CD4-positive, alpha-beta memory T cell (primary cell): ENCODE measurements around the gene MRPS18A. TPM values are rescaled to one million over a fixed set of nuclear protein-coding genes. Genes with fewer than 3 reads are reported as not detected.

ENCODE experiments used
- CTCF ChIA-PET: fragments of 350-600 bp; sonication (Branson Sonifier 250); formaldehyde crosslinking; loops from one replicate; lab custom pipeline; 2021; ENCODE audit warnings: inconsistent platforms; ENCODE audit not compliant: partially characterized antibody; lab: Charles Lee
- POLR2A ChIA-PET: fragments of 350-600 bp; sonication (Branson Sonifier 250); formaldehyde crosslinking; loops from one replicate; lab custom pipeline; 2021; ENCODE audit not compliant: partially characterized antibody; lab: Charles Lee
- DNase-seq, 5 donors: peaks; one replicate each; pipeline versions ENCODE4 v3.0.0 to v3.0.0-alpha.2; 2020 to 2022; ENCODE audit warnings: mixed read lengths in 1 of 5
- H3K27ac ChIP-seq: one replicate; pipeline ENCODE4 v1.7.0; 2013; ENCODE audit warnings: low read depth, low read length
- H3K27me3 ChIP-seq: 2 replicates; pipeline ENCODE4 v1.7.0; 2013; ENCODE audit warnings: mild to moderate bottlenecking, low read length, moderate library complexity; ENCODE audit not compliant: insufficient read depth
- H3K36me3 ChIP-seq: 2 replicates; pipeline ENCODE4 v1.7.0; 2013; ENCODE audit warnings: mild to moderate bottlenecking, low read length, moderate library complexity; ENCODE audit not compliant: insufficient read depth
- H3K4me1 ChIP-seq: 2 replicates; pipeline ENCODE4 v1.7.0; 2013; ENCODE audit warnings: mild to moderate bottlenecking, low read length, moderate library complexity; ENCODE audit not compliant: insufficient read depth
- H3K4me3 ChIP-seq, 2 donors: one replicate each; pipeline ENCODE4 v1.7.0; 2013; ENCODE audit warnings: low read length in 2 of 2, mild to moderate bottlenecking in 1 of 2
- H3K9me3 ChIP-seq, 2 donors: one replicate each; pipeline ENCODE4 v1.7.0; 2013; ENCODE audit warnings: low read length in 2 of 2, control low read depth in 1 of 2; ENCODE audit not compliant: control insufficient read depth in 1 of 2
- H3K27ac Mint-ChIP-seq, 7 donors: one replicate each; pipeline ENCODE4 v1.8.0; 2020 to 2021; ENCODE audit warnings: mixed read lengths in 7 of 7, mild to moderate bottlenecking in 6 of 7, inconsistent platforms in 3 of 7, moderate library complexity in 3 of 7
- H3K27me3 Mint-ChIP-seq, 2 donors: one replicate each; pipeline ENCODE4 v1.8.0; 2020 to 2021; ENCODE audit warnings: mixed read lengths in 2 of 2
- H3K36me3 Mint-ChIP-seq, 2 donors: one replicate each; pipeline ENCODE4 v1.8.0; 2020 to 2021; ENCODE audit warnings: mixed read lengths in 2 of 2, inconsistent platforms in 1 of 2, mild to moderate bottlenecking in 1 of 2
- H3K4me1 Mint-ChIP-seq, 4 donors: one replicate each; pipeline ENCODE4 v1.8.0; 2020 to 2021; ENCODE audit warnings: mixed read lengths in 4 of 4, mild to moderate bottlenecking in 1 of 4
- H3K4me3 Mint-ChIP-seq, 8 donors: one replicate each; pipeline ENCODE4 v1.8.0; 2020 to 2021; ENCODE audit warnings: mixed read lengths in 8 of 8, mild to moderate bottlenecking in 7 of 8, moderate library complexity in 6 of 8, inconsistent platforms in 3 of 8
- H3K9me3 Mint-ChIP-seq, 8 donors: one replicate each; pipeline ENCODE4 v1.8.0; 2020 to 2021; ENCODE audit warnings: mixed read lengths in 8 of 8, mild to moderate bottlenecking in 5 of 8, inconsistent platforms in 3 of 8, moderate library complexity in 1 of 8
- intact Hi-C: fragments of 100-400 bp; cut with micrococcal nuclease; formaldehyde crosslinking; loops from one replicate; pipeline ENCODE4 v1.15.1; 2023
- polyA plus RNA-seq, 2 donors: library from polyadenylated mRNA; unstranded; fragments of 300-500 nt; fragmentation: Illumina TruSeq; gene quantifications; one replicate each; pipeline ENCODE4 v1.2.3, GENCODE V29; 2021
- total RNA-seq, 2 experiments: library from RNA; stranded (reverse); gene quantifications; one replicate each; pipeline ENCODE4 v1.2.3, GENCODE V29; 2021

MRPS18A gene
- total and polyA plus RNA-seq, 4 experiments from 2014 or later, result 31.3 to 86.1 (median 47.5) TPM

DNA sequence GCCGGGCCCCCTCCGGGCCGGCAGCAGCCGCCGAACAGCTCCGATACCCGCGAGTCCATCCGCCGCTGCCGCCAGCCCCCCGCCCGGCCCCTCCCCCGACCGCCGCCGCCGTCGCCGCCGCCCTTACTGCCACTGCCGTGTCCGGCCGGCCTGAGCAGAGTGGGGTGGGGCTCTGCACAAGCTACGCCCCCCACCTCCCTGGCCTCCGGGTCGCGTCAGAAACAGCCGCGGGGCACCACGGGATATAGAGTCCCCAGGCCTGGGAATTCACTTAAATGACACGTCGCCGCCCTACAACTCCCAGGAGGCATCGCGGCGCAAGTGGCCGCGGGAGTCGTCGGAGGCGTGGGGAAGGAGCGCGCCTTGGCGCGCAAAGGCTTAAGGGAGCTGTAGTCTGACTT lies 58.5 kb downstream of the MRPS18A start, which contains the start of gene GTPBP2:
Gene GTPBP2, minus strand, starts transcription at position 161 of the 401 bp plus-strand sequence. Its CDS starts 102 bp downstream, at position 59.
- no peaks in the 10 kb centered on the region for H3K9me3 ChIP-seq
- Mint-ChIP-seq H3K9me3 (no peaks in the 10 kb centered on the region), H3K4me1 (peaks cover 28 to 49% (median 34%) of the 10 kb centered on the region in 4 donors), H3K27ac (peak within 1 kb of the TSS; percentile 97 to 99 (median 98)), H3K4me3 (peak within 1 kb of the TSS; percentile 98 to 100 (median 99)), H3K27me3 (no peaks in the 10 kb centered on the region), H3K36me3 (peaks cover 6 to 34% of the 10 kb centered on the region in 2 donors)
- H3K27me3 ChIP-seq, result no peaks in the 10 kb centered on the region
- intact Hi-C loops, result loop anchor here (1.0 to 2.0 kb wide), 4 partner anchors 52 to 1842 kb away; partner anchors contain the start of genes ABCC10, POLH, POLR1C and TOMM6
- peaks cover 32% of the 10 kb centered on the region for H3K4me1 ChIP-seq
- peak within 1 kb of the TSS; percentile 94 to 95 for H3K4me3 ChIP-seq
- ChIA-PET POLR2A (interaction anchor here (0.5 to 3.0 kb wide), 23 partner anchors 10 to 1842 kb away, joined by 3 to 28 read pairs (median 4); partner anchors contain the start of genes HSP90AB1, KLHDC3, MEA1 and MRPS18A), CTCF (interaction anchor here (0.6 to 1.7 kb wide), 8 partner anchors 11 to 42 kb away, joined by 3 to 10 read pairs (median 3); no protein-coding TSS in a partner anchor)
- H3K36me3 ChIP-seq, result peaks cover 23% of the 10 kb centered on the region
- DNase-seq, result peak; percentile 92 to 98 (median 93)
- H3K27ac ChIP-seq, result peak within 1 kb of the TSS; percentile 84

DNA sequence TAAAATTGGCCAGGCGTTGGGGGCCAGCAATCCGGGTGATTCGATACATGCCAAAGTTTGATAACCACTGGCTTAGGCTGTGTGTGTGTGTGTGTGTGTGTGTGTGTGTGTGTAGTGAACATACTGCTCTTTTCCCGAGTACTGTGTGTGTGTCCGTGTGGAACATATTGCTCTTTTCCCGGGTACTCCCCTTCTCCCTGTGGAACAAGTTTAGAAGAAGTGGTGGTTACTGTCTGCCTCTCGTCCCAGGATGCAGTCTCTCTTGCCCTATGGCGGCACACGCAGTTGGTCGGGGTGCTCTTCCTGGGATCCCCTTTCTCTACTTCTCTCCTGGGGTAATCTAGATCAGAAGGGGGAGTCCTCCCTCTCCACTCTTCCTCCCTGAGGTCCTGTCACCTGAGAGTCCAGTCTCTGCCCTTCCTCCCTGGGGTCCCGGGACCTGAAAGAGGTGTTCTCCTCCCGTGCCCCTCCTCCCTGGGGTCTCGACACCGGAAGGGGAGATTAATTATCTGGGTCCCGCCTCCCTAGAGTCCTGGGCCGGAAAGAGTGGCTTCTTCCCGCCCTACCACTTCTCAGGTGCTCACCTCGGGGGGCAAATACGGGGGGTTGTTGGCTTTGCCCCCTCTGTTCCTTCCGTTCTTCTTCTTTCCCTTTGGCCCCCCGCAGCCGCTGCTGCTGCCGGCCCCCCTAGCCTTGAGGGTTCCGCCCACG lies 59.0 kb downstream of the MRPS18A start:
- H3K27me3 Mint-ChIP-seq, result no peaks in the 10 kb centered on the region
- intact Hi-C loops, result loop anchor here (1.0 to 2.0 kb wide), 4 partner anchors 52 to 1841 kb away; partner anchors contain the start of genes ABCC10, POLH, POLR1C and TOMM6
- H3K4me1 Mint-ChIP-seq, result peaks cover 27 to 44% (median 31%) of the 10 kb centered on the region in 4 donors
- peak; percentile 41 to 69 (median 52) for DNase-seq
- Histone ChIP-seq H3K9me3 (no peaks in the 10 kb centered on the region), H3K36me3 (peaks cover 29% of the 10 kb centered on the region), H3K4me3 (peak overlapping the region; percentile 75 to 94), H3K4me1 (peaks cover 32% of the 10 kb centered on the region), H3K27ac (peak overlapping the region; percentile 70), H3K27me3 (no peaks in the 10 kb centered on the region)
- ChIA-PET POLR2A (interaction anchor here (0.7 to 3.0 kb wide), 15 partner anchors 9 to 1736 kb away, joined by 3 to 28 read pairs (median 5); partner anchors contain the start of genes HSP90AB1, KLHDC3, MEA1 and MRPS18A), CTCF (interaction anchor here (0.9 to 1.7 kb wide), 5 partner anchors 11 to 43 kb away, joined by 3 to 10 read pairs (median 3); no protein-coding TSS in a partner anchor)
- peak overlapping the region; percentile 97 to 99 (median 98) for H3K27ac Mint-ChIP-seq
- peak overlapping the region; percentile 98 to 100 (median 99) for H3K4me3 Mint-ChIP-seq
- H3K9me3 Mint-ChIP-seq, result no peaks in the 10 kb centered on the region
- peaks cover 11 to 38% of the 10 kb centered on the region in 2 donors for H3K36me3 Mint-ChIP-seq

GRCh38 chr6:43627008-43627825 lies 60.4 kb downstream of the MRPS18A start:
- peaks cover 21 to 49% of the 10 kb centered on the region in 2 donors for H3K36me3 Mint-ChIP-seq
- intact Hi-C loops, result no loop called here
- no peaks in the 10 kb centered on the region for H3K27me3 ChIP-seq
- H3K9me3 Mint-ChIP-seq, result no peaks in the 10 kb centered on the region
- peak overlapping the region; percentile 12 to 99 (median 75) for H3K27ac Mint-ChIP-seq
- DNase-seq, result no peak
- ChIA-PET POLR2A (interaction anchor here (0.7 to 1.3 kb wide), 3 partner anchors 9 to 620 kb away, joined by 3 to 7 read pairs (median 4); partner anchors contain the start of genes HSP90AB1 and MAD2L1BP), CTCF (interaction anchor here (0.6 kb wide), 2 partner anchors 8 to 57 kb away, joined by 3 read pairs; no protein-coding TSS in a partner anchor)
- peaks cover 32% of the 10 kb centered on the region for H3K4me1 ChIP-seq
- peaks cover 40% of the 10 kb centered on the region for H3K36me3 ChIP-seq
- no peak overlapping the region for H3K27ac ChIP-seq
- H3K4me3 ChIP-seq, result peak overlapping the region in 1 of 2 donors; percentile 37
- no peaks in the 10 kb centered on the region for H3K9me3 ChIP-seq
- H3K4me1 Mint-ChIP-seq, result peaks cover 28 to 46% (median 31%) of the 10 kb centered on the region in 4 donors
- H3K4me3 Mint-ChIP-seq, result peak overlapping the region; percentile 22 to 73 (median 62)
- no peaks in the 10 kb centered on the region for H3K27me3 Mint-ChIP-seq

DNA sequence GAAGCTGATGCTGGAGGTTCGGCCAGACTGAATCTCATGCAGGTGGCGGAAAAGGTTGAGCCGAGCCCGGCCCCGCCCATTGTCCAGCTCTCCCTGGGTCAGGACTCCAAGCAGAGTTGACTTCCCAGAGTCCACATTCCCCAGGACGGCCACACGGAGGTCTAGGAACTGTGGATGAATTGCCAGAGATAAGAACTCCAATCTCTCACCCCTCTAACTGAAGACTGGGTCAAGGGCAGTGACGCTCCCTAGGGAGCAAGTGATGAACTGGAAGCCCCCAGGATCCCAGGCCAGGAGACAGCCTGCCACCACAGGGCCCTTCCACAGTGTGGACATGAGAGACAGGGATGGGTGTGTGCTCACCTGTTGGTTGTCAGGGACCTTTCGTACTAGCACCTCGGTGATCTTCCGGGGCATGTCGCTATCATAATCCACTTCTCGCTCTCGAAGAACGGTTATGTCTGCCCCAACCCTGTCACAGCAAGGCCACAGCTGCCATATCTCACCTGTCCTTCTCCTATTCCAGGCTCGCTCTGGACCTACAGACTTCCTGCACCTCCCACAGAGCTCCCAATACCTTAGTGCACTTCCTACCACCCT lies 62.1 kb downstream of the MRPS18A start:
- H3K27me3 Mint-ChIP-seq, result no peaks in the 10 kb centered on the region
- Histone ChIP-seq H3K4me3 (no peak overlapping the region), H3K27ac (no peak overlapping the region), H3K27me3 (no peaks in the 10 kb centered on the region), H3K4me1 (peaks cover 32% of the 10 kb centered on the region), H3K36me3 (peaks cover 55% of the 10 kb centered on the region), H3K9me3 (no peaks in the 10 kb centered on the region)
- no peak for DNase-seq
- intact Hi-C loops, result no loop called here
- ChIA-PET CTCF (no interaction called here), POLR2A (interaction anchor here (0.5 to 1.4 kb wide), 2 partner anchors 7 to 10 kb away, joined by 3 read pairs; partner anchors contain the start of gene MAD2L1BP)
- peak overlapping the region in 3 of 7 donors; percentile 32 to 86 (median 61) for H3K27ac Mint-ChIP-seq
- peaks cover 27 to 44% (median 31%) of the 10 kb centered on the region in 4 donors for H3K4me1 Mint-ChIP-seq
- peaks cover 28 to 61% of the 10 kb centered on the region in 2 donors for H3K36me3 Mint-ChIP-seq
- H3K4me3 Mint-ChIP-seq, result no peak overlapping the region
- H3K9me3 Mint-ChIP-seq, result no peaks in the 10 kb centered on the region

DNA sequence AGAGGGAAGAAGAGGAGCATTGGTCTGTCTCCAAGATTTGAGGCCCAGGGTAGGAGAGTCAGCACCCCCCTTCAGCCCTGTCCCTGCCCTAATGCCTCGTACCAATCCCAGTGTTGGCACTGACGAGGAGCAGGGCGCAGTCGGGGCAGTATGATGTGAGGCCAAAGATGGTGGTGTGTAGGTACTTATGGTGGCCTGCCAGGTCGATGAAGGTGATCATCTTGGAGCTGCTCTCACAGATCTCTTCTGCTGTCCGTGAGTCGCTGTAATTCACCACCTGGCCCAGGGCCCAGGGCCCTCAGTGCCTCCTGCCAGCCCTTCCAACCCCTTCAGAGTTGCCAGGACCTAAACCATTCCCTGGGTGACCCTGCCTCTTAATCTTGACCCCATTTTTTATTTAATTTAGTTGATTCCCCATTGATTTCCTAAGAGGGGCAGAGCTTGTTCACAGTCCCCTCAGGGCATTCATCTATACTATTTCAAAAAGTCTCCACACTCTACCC lies 62.8 kb downstream of the MRPS18A start:
- DNase-seq, result no peak
- Mint-ChIP-seq H3K4me1 (peaks cover 22 to 38% (median 25%) of the 10 kb centered on the region in 4 donors), H3K9me3 (no peaks in the 10 kb centered on the region), H3K4me3 (no peak overlapping the region), H3K27me3 (no peaks in the 10 kb centered on the region), H3K27ac (peak overlapping the region in 4 of 7 donors; percentile 9 to 61 (median 48)), H3K36me3 (peaks cover 28 to 65% of the 10 kb centered on the region in 2 donors)
- H3K27ac ChIP-seq, result no peak overlapping the region
- peaks cover 59% of the 10 kb centered on the region for H3K36me3 ChIP-seq
- intact Hi-C loops, result no loop called here
- no peaks in the 10 kb centered on the region for H3K9me3 ChIP-seq
- peaks cover 26% of the 10 kb centered on the region for H3K4me1 ChIP-seq
- CTCF ChIA-PET, result no interaction called here
- POLR2A ChIA-PET, result interaction anchor here (0.6 to 1.4 kb wide), 2 partner anchors 10 to 21 kb away, joined by 3 read pairs; partner anchors contain the start of gene MAD2L1BP
- H3K27me3 ChIP-seq, result no peaks in the 10 kb centered on the region
- no peak overlapping the region for H3K4me3 ChIP-seq
